HG03103 (cell line): Measurements from ENCODE around the gene AKAP6.

Source experiments
- ATAC-seq: cut with Tn5 transposase; IDR thresholded peaks from one replicate; pipeline ENCODE4 v1.9.1; 2021; ENCODE audit warnings: low read depth; ENCODE audit not compliant: unreplicated experiment

Gene AKAP6

DNA sequence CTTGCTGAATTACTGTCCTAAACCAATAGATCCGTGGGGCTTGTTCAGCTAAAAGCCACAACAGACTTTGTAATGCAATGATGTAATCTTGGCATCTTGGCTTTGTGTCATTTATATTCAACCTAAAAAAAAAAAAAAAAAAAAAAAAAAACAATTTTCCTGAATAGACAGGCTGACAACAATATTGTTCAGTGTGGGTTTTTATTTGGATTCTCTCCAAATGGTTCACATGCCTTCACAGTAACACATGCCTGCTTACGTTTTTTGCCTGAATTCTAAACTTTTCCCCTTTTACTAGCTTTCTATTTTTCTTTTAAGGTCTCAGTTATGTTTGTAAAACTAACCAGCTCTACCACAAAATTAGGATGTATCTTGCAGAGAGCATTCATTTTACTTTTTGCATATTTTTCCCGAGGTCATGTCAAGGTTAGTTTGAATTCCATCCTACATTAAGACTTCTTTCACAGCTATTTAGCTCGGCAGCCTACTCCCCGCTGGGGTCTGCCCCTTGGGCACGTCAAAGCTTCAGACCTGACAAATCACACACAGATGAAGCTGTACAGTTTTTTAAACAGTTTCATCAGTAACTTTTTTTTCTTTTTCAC lies 395.9 kb downstream of the AKAP6 start:
- no peak for ATAC-seq

DNA sequence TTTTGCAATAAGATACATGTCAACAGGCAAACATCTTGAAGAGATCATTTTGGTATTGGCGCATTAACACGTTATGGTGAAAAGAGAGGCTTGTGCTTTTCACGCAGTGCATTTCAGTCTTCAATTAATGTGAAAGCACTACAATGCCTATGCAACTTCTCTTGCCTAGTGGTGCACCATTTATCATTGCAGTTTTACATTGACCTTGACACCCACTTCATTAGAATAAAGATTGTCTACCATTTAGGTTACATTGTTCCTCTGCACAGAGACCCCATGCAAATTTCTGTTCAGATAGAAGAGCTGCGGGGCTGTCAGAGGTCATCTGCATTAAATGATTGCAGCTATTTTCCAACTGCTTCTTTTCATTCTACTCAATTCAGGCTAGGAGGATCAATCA lies 397.4 kb downstream of the AKAP6 start:
- ATAC-seq = no peak

DNA sequence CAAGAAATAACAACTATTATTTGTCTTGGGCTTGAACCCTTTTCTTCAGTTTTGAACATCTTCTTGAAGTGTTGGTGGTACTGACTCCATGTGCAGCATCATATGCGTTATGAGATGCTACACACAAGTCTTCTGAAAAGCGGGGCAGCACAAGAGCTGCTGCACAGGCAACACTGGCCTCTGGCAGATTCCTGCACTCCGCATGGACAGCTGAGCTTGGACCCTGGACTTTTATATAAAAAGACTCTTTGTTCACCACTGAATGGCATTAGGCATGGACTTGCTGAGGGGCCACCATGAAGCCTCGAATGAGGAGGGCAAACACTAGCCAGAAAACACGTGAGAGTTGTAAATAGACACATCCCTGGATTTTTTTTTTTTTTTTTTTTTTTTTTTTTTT lies 398.7 kb downstream of the AKAP6 start:
- ATAC-seq = no peak

DNA sequence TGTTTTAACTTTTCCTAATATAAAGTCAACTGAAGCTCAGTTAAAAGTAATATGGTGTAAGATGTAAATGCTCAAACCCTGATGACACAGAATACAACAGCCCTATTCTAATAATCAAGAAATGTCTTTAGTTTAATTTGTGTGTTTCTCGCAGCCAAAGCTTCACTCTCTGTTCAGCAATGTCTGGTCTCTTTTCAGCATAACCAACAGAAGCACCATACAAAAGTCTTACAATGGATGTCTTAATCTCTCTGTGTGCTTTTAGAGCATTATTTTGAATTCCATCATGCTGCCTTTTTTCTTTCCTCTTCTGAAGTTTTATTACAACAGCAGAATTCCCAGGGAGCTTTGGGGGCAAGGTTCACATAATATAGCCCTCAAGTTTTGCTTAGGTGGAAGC lies 399.4 kb downstream of the AKAP6 start:
- no peak for ATAC-seq

DNA sequence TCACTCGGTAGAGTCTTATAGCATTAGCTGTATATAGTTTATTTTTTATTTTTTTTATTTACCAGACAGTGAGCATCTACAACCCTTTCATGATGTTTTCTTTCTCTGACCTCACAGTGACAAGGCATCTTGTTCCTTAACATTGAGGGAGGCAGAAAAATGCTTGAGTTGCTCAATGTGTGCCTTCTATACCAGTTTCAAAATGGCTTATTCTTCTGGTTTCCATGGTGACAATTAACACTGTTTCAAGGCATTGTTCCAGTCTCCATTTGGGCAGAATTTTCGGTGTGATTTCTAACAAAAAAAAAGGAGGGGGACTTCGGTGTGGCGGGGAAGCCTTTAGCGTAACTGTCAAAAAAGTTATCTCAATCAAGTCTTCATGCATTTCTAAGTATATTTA lies 399.9 kb downstream of the AKAP6 start:
- no peak for ATAC-seq

DNA sequence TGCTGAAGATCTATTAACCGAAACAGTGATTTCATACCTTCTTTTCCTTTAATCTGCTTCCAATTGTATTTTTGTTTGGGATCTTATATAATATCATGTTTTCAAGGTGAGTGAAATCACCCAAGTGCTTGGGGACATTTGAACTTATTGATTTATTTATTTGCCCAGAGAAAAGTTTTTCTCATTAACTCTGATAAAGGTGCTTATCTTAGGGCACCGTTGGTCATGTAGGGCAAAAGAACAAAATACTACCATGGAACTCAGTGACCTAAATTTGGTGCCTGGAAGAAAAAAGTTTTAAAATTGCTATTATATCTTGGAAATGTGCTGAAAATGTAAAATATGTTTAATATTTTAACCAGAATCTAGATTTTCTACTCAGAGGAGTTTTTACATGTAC lies 402.2 kb downstream of the AKAP6 start:
- no peak for ATAC-seq

DNA sequence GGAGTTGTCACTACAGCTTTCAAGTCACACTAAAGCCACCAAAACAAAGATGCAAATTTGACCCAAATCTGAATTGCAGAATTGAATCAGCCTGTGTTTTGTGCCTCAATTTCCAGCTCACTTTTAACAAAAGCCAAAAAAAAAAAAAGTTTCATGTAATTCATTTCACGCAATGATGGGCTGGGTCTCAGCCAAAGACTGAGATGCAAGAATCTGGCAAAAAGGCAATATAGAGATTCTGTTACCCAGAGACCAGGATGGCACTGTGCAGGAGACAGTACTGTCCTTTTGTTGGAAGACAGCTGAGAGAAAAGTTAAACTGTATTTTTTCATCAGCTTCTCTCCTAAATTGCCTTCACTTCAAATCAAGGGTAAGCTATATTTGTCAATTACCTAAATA lies 403.9 kb downstream of the AKAP6 start:
- no peak for ATAC-seq

DNA sequence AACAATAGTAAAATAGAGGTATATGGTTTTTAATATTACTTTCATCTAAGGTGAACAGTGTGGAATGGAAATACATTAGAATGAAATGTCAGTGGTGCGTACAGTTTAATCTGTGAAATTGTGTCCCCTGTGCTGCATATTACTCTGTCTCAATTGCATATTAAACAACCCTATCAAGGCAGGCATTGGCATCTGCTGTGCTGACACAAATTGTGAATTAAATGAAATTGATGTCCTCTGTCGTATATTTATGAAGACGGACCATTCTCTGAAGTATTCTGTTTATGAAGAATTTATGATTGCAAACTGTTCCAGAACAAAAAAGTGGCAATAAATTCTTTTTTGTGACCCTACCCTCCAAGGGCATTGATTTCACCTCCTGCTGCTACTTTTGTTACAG lies 405.2 kb downstream of the AKAP6 start:
- ATAC-seq = no peak

DNA sequence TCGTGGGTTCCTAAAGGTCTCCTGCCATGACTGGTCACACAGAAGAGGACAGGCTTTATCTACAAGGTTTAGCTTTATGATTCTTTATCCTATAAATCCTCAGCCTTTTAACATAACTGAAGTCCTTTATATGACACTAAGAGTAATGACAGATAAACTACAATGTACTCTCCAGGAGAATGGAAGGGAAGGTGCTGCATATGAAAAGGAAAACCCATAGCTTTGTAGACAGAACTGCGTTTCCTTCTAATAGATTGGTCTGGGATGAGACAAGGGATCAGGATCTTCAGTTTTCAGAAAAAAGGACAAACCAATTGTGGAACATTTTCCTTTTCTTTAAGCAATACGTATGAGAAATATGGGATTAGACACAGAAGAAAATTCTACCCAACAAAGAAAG lies 408.5 kb downstream of the AKAP6 start:
- no peak for ATAC-seq

DNA sequence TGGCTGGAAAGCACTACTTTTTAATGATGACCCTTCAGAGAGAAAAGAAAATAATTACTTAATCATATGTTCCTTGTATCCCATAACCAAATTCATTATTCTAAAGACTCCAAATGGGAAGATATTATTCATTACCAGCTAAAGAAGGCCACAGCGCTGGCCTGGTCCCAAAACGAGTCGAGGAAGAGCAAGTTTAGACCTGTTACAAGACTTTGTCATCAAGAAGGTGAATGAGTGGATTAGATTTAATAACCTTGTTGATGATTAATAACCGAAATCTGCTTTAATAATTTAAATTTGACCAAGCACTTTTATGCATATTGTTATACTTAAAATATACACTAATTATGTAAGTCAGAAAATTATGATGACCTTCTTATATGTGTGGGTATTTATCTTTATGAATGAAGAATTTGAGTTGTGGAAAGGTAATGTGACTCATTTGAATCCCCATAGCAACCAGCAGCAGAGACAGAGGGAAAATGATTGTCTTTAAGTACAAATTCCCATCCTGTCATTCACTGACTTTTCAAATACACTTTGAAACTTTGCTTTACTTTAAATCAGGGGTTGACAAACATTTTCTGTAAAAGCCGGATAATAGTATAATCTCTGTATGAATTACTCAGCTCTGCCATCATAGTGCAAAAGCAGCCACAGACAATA lies 409.2 kb downstream of the AKAP6 start:
- ATAC-seq = no peak

DNA sequence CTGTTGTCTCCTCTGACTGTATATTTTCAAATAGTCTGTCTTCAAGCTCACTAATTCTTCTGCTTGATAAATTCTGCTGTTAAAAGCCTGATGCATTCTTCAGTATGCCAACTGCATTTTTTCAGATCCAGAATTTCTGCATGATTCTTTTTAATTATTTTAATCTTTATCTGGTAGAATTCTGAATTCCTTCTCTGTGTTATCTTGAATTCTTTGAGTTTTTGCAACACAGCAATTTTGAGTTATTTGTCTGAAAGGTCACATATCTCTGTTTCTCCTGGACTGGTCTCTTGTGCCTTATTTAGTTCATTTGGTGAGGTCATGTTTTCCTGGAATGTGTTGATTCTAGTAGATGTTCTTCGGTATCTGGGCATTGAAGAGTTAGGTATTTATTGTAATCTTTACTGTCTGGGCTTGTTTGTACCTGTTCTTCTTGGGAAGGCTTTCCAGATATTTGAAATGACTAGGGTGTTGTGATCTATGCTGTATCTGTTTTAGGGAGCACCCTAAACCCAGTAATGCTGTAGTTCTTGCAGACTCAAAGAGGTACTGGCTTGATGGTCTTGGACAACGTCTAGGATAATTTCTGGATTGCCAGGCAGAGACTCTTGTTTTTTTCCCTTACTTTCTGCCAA lies 415.8 kb downstream of the AKAP6 start:
- no peak for ATAC-seq

DNA sequence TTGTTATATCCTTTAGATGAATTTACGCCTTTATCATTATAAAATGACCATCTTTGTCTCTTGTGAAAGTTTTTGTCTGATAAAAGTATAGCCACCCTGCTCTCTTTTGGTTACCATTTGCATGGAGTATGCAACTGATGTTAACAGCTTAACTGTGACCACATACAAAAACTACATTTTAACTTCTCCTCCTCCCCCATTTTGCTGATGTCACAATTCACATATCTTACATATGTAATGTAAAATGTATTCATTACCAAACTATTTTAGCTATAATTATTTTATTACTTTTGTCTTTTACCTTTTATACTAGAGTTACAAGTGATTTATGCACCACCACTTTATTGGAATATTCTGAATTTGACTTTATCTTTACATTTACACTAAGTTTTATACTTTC lies 425.1 kb downstream of the AKAP6 start:
- ATAC-seq = no peak

DNA sequence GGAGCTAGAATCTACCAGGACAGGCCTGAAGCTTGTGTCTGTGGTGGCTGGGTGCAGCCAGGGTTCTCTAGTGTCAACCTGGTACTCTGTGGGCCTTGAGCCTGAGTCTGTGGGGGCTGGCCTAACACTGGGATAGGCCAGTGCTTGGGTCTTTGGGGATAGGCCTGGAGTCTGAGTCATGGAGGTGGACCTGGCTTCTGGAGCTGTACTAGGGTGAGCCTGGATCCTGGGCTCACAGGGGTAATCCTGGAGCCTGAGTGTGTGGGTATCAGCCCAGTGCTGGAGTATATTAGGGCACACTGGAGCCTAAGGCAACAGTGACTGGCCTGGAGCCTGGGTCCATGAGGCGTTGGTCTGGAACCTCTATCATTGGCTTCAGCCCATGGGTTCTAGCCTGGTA lies 427.1 kb downstream of the AKAP6 start:
- ATAC-seq = no peak

DNA sequence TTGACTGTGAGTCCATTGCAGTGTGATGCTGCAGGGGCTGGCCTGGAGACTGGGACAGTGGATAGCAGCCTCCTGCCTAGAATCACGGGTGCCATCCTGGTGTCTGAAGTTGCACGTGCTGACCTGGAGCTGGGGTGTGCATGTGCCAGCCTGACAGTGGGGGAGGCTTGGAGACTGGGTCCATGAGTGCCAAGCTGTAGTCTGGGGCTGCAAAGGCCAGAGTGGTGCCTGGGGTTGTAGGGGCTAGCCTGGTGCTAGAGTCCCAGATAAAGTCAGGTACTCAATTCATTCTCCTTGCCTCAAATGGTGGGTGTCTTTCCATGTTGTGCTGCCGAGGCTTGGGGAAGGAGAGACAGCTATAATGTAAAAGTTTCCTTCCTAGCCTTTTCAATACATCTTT lies 427.7 kb downstream of the AKAP6 start:
- no peak for ATAC-seq

DNA sequence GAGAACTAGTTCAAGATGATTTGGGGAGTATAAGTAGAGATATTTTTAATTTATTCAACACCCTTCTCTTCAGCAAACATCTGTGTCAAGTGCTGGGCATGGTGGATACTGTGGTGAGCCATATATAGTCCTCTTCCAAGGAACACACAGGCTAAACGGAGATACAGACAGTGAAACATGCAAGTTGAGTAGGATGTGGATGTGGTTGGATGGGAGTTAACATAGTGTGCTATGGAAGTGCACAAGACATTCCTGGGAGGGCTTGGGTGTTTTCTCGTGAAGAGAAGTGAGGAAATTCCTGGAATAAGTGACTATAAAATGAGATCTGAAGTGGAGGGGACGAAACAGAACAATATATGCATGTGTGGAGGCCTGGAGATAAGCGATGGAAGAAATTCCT lies 428.5 kb downstream of the AKAP6 start:
- ATAC-seq = no peak

DNA sequence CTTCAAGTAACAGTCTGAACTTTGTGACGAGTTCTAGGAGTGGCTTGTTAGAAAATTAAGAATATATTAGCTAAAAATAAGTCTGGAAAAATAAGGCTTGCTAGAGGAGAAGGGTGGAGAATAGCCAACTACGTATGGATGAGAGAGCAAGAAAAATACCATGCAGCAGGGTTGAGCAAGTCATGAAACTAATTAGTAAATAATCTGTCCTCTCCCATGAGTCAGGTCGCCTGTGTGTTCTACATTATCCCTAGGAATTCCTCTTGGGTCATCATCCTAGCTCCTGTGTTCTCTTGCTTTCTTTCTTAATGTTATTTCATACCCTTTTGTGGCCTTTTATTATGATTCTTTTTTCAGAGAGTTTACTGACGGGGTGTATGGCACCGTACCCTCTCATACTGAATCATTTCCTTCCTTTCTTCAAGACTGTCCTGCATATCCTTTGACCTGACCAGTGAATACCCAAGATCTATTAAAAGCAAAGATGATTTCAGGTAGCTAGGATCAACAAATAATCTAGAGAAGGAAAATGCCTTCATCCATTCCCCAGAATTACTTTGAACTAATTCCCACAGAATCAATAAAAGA lies 432.4 kb downstream of the AKAP6 start:
- no peak for ATAC-seq

DNA sequence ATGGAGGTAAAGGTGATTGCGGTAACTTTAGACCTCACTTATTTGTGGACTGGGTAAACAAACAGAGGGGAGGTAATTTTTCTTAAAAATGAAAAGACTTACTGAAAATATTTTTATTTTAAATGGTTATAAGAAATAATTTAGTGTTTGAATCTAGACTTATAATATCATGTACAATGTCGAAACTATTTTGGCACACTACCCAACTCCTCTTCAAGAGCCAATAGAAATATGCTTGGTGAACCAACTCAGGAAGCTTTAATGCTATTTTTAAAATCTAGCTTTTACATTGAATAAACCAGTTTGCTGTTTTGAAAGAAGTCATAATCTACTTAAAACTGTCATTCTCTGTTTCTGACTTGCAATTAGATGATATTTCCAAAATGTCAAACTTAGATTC lies 433.8 kb downstream of the AKAP6 start:
- no peak for ATAC-seq

DNA sequence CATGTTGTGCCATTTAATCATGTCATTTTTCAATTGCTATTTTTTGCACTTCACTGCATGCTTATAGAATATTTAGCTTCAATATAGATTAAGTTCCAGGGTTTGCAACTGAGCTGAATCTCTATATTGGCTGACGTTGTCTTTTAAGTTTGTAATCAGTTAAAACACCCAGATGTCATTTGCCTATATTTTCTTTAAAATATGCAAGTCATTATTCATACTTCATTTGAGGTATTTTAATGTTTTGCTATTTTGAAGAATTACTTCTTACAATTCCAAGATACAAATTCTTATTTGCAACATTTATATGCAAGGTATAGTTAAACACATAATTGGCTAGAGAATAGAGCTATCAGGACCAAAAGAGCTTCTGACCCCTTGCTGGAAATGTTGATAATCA lies 434.6 kb downstream of the AKAP6 start:
- no peak for ATAC-seq

DNA sequence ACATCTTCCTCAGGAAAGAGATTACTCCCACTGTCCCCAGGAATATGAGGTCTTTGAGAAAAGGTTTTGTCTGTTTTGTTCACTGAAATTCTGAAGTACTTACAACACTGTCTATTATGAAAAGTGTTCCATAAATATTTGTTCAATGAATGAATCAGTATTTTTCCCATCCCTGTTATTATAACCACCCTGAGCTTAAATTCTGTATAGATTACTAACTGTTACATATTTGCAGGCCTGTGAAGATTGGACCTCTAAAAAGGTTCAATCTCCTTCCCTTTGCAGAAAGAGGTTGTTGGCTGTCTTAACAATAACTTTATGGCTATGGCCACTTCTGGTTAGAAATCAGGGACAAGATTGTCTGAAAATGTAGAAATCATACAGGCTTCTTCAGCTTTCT lies 435.0 kb downstream of the AKAP6 start:
- no peak for ATAC-seq

DNA sequence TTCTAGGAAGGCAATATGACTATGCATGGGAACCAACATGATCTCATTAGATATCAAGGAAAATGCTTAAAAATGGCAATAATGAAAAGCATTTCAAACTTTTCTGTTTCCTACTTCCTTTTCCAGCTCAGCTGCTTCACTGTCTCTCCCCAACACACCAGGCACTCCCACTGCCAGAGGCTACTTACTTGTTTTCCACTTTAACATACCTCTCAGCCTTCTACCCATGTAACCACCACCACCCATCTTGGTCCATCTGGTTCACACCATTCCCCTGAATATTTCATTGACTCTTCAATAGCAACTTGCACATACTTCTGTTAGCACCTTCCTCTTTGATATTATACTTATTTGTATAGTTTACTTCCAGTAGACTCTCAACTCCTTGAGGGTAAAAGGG lies 441.3 kb downstream of the AKAP6 start:
- no peak for ATAC-seq

DNA sequence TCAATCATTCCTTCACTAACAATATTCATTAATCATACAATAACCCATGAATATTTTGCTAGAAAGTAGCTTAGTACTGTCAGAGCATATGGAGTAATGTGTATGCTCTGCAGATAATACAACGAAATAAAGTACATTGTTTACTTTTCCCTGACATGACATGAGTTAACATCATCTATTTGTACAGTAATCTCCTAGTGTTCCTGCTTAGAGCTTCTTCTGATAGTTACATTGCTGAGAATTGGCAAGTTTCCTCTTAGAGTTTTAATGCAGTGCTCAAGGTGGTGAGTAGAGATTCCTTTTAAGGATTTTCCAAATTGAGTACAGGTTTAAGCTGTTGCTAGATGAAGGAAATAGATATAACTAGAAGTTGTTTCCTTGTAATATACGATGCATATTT lies 445.1 kb downstream of the AKAP6 start:
- no peak for ATAC-seq

DNA sequence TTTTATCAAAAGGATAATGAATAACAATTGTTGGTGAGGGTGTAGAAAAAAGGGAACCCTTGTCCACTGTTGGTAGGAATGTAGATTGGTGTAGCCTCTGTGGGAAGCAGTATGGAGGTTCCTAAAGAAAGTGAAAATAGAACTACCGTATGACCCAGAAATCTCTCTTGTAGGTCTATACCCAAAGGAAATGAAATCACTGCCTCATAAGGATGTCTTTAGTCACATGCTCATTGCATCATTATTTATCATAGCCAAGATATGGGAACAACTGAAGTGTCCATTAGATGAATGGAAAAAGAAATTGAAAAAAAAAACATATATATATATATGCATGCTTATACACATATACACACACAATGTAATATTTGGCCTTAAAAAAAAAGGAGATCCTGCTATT lies 450.7 kb downstream of the AKAP6 start:
- ATAC-seq = no peak
